ENCODE results near the gene MRPL20.

Gene MRPL20

GRCh38 chr1:1424707-1425106 is 17.6 kb upstream of the MRPL20 start:
- POLR2A ChIA-PET (ENCODE audit: low non-redundant PET) = no interaction called here
- H3K27ac ChIP-seq = peak overlapping the region; percentile 75
- CTCF ChIA-PET = no interaction called here
- TF ChIP-seq CTCF (conservative IDR thresholded peaks at IDR 0.05; ENCODE audit: low read depth) = no peak
- DNase-seq (ENCODE audit: low spot score) = no peak

- no peak for TF ChIP-seq CTCF (conservative IDR thresholded peaks at IDR 0.05; ENCODE audit: low read depth)
- ChIA-PET CTCF (interaction anchor here (0.6 kb wide), 1 partner anchor 32 kb away, joined by 3 read pairs; no protein-coding TSS in a partner anchor), POLR2A (ENCODE audit: low non-redundant PET) (interaction anchor here (1.0 kb wide), 1 partner anchor 16 kb away, joined by 3 read pairs; the partner anchor contains the start of gene MRPL20)
- peak overlapping the region; percentile 75 for H3K27ac ChIP-seq
- DNase-seq (ENCODE audit: low spot score) = no peak
Observed at GRCh38 chr1:1423245-1423597, 16.1 kb upstream of the MRPL20 start.

GRCh38 chr1:1422465-1423244 is 15.6 kb upstream of the MRPL20 start:
- POLR2A ChIA-PET (ENCODE audit: low non-redundant PET) = interaction anchor here (1.1 kb wide), 1 partner anchor 23 kb away, joined by 3 read pairs; the partner anchor contains the start of gene CCNL2
- DNase-seq (ENCODE audit: low spot score) = no peak
- H3K27ac ChIP-seq = peak overlapping the region; percentile 75
- TF ChIP-seq CTCF (conservative IDR thresholded peaks at IDR 0.05; ENCODE audit: low read depth) = no peak
- CTCF ChIA-PET = interaction anchor here (0.5 kb wide), 1 partner anchor 13 kb away, joined by 4 read pairs; no protein-coding TSS in a partner anchor

- POLR2A ChIA-PET (ENCODE audit: low non-redundant PET) = interaction anchor here (1.1 kb wide), 1 partner anchor 22 kb away, joined by 3 read pairs; the partner anchor contains the start of gene CCNL2
Observed at GRCh38 chr1:1421907-1422464, 14.9 kb upstream of the MRPL20 start.

GRCh38 chr1:1421147-1421906 is 14.2 kb upstream of the MRPL20 start, which contains the start of gene ANKRD65:
Gene ANKRD65, minus strand, starts transcription at chr1:1421276. Its CDS starts 271 bp downstream, at chr1:1421005.
- POLR2A ChIA-PET (ENCODE audit: low non-redundant PET) = interaction anchor here (0.9 kb wide), 1 partner anchor 13 kb away, joined by 3 read pairs; no protein-coding TSS in a partner anchor

More at GRCh38 chr1:1421907-1422464, 14.9 kb upstream of the MRPL20 start:
- no peak for TF ChIP-seq CTCF (conservative IDR thresholded peaks at IDR 0.05; ENCODE audit: low read depth)
- H3K27ac ChIP-seq = peak overlapping the region; percentile 75
- DNase-seq (ENCODE audit: low spot score) = no peak
- CTCF ChIA-PET = interaction anchor here (0.5 kb wide), 1 partner anchor 70 kb away, joined by 3 read pairs; no protein-coding TSS in a partner anchor

More at GRCh38 chr1:1421147-1421906, 14.2 kb upstream of the MRPL20 start, which contains the start of gene ANKRD65:
- no peak for TF ChIP-seq CTCF (conservative IDR thresholded peaks at IDR 0.05; ENCODE audit: low read depth)
- H3K27ac ChIP-seq = peak within 1 kb of the TSS; percentile 75
- peak; percentile 64 for DNase-seq (ENCODE audit: low spot score)
- CTCF ChIA-PET = interaction anchor here (0.5 to 1.4 kb wide), 3 partner anchors 14 to 69 kb away, joined by 3 read pairs; no protein-coding TSS in a partner anchor

Data from RWPE1 (cell line).